Fibroblast of mammary gland (primary cell): ENCODE data around the gene PRKACG.

Experiments used
- DNase-seq: peaks from one replicate; pipeline ENCODE4 v3.0.0-alpha.2; 2010; ENCODE audit warnings: low read depth
- H3K4me3 ChIP-seq: 2 replicates; pipeline ENCODE4 v1.5.1; 2011; ENCODE audit warnings: low read depth, mild to moderate bottlenecking, low read length, moderate library complexity; ENCODE audit not compliant: control insufficient read depth
- TF ChIP-seq, protein P1 (sequence below): conservative IDR thresholded peaks from 2 replicates; pipeline ENCODE4 v1.5.1; 2011; ENCODE audit warnings: low read depth, low read length, inconsistent platforms; ENCODE audit not compliant: control insufficient read depth, insufficient read depth

Gene PRKACG

DNA sequence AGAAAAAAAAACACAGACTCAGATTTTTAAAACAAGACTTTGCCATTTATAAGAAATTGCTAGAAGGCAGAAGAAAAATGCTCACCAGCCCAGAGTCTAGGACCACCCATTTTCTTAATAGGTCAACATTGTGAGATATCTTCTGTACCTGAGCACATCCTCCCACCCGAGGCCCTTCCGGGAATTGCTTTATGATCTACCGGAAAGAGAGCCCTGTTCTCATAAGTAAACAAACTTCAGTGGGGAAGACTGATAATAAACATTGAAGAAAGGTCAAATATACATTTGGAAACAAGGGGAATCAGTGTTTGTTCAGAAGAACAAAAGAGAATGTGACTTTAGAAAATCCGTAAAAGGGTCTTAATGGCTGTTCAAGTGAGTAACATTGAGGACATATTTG, 44.4 kb downstream of the PRKACG start:
- TF ChIP-seq, protein P1, sequence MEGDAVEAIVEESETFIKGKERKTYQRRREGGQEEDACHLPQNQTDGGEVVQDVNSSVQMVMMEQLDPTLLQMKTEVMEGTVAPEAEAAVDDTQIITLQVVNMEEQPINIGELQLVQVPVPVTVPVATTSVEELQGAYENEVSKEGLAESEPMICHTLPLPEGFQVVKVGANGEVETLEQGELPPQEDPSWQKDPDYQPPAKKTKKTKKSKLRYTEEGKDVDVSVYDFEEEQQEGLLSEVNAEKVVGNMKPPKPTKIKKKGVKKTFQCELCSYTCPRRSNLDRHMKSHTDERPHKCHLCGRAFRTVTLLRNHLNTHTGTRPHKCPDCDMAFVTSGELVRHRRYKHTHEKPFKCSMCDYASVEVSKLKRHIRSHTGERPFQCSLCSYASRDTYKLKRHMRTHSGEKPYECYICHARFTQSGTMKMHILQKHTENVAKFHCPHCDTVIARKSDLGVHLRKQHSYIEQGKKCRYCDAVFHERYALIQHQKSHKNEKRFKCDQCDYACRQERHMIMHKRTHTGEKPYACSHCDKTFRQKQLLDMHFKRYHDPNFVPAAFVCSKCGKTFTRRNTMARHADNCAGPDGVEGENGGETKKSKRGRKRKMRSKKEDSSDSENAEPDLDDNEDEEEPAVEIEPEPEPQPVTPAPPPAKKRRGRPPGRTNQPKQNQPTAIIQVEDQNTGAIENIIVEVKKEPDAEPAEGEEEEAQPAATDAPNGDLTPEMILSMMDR, result no peak
- H3K4me3 ChIP-seq, result no peak overlapping the region
- no peak for DNase-seq

DNA sequence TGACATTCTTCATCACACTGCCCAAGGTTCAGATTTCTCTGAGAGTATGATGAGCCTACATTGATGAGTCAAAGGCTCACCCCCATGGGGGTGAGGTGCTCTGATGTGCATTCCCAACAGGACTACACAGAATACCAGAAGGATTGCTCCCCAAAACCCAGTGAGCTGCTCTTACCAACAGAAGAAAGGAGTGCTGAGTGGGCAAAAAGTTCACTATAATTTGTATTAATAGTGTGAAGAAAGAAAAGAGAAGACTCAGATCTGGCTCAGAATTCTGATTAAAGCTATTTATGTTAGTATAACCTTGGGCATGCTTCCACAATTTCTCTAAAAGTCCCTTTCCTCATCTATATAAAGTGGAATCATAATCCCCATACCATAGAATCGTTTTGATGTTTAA, 46.1 kb downstream of the PRKACG start:
- H3K4me3 ChIP-seq, result no peak overlapping the region
- no peak for DNase-seq
- TF ChIP-seq, protein P1, result no peak

DNA sequence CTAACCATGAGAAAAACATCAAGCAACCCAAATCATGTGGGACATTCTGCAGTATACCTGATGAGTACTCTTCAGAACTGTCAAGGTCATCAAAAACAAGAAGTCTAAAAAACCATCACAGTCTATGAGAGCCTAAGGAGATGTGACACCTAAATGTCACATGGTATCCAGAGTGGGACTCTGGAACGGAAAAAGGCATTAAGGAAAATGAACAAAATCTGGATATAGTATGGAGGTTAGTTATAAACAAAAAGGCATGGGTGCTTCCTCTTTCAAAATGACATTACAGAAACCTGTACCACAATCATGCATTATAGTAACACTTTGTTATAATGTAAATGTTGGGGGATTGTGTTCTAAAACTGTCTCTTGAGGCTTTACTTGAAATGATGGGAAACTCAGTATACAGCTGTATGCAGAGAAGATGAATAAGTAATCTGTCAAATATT, 47.4 kb downstream of the PRKACG start:
- TF ChIP-seq, protein P1, result no peak
- no peak overlapping the region for H3K4me3 ChIP-seq
- DNase-seq, result no peak

DNA sequence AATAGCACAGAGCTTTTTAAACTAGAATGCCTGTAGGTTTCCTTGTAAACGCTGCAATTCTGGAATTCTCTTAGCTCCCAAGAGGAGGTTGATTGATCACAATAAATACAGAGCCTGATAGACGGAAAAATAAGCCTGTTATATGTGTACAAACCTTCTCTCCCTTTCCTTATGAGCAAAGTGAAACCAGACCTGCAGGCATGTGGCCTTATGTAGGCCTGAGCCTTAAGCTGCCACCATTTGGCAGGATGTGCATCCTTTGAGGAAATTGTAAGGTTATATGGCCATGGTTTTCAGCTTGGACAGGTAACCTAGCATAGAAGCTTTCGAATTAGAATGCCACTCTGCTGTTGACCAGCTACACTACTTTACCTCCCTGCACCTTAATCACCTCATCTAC, 49.1 kb downstream of the PRKACG start:
- DNase-seq, result no peak
- H3K4me3 ChIP-seq, result no peak overlapping the region
- TF ChIP-seq, protein P1, result no peak

DNA sequence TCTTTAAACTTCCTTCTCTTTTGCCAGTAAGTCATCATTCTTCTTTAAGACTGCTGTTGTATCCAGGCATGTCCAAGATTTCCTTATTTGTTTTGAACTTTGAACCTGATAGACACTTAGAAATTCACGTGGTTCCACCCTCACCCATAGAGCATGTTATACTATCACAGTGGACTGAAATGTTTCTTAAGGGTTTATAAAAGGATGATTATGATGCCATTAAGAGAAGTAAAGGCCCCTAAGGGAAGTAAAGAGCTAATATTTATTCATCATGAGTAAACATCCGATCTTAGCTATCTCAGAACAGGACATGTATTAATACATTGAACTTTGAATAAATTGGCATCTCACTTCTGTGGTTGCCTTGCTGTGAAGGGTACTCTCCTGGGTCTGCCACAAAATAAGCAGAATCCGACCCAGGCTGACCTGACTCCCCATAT, 49.8 kb downstream of the PRKACG start:
- DNase-seq, result no peak
- no peak overlapping the region for H3K4me3 ChIP-seq
- TF ChIP-seq, protein P1, result no peak

DNA sequence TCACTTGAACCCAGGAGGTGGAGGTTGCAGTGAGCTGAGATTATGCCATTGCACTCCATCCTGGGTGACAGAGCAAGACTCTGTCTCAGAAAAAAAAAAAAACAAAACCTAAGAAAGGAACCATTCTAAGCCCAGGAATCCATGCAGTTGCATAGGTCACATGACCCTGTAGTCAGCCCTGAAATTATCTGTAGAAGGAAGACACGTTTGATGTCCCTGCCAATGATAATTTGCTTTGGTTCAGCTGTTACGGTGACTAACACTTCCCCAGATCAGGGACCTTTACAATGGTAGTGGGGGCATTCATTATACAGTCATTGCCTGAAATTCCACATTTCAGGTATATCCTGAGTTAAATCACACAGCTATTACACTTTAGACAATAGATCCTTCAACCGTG, 50.5 kb downstream of the PRKACG start:
- no peak overlapping the region for H3K4me3 ChIP-seq
- TF ChIP-seq, protein P1, result no peak
- no peak for DNase-seq
